CD14-positive monocyte (primary cell): ENCODE results near the gene OSCP1. TPM values are rescaled to one million over a fixed set of nuclear protein-coding genes. Genes with fewer than 3 reads are reported as not detected.
A peak's percentile ranks its signal among the peaks of the same experiment; 100 is the strongest.
"Not testable (repeated sequence)": the region's sequence is repeated elsewhere in the genome, so short reads cannot be mapped to it uniquely, and the experiment has no call there.

Source experiments
- DNase-seq, 3 donors: peaks; one replicate each; pipeline ENCODE4 v3.0.0-alpha.2; 2011 to 2022
- H2AFZ ChIP-seq: 2 replicates; pipeline ENCODE4 v1.6.0; 2012; ENCODE audit warnings: mild to moderate bottlenecking, low read depth, low read length, inconsistent platforms; ENCODE audit not compliant: insufficient read depth, poor library complexity, severe bottlenecking
- H3K27ac ChIP-seq, 2 donors: 1 replicate in 1 of 2; 2 replicates in 1 of 2; pipeline ENCODE4 v1.5.1; 2012 to 2013; ENCODE audit warnings: low read length in 2 of 2, control low read depth in 1 of 2, inconsistent platforms in 1 of 2, low read depth in 1 of 2, mild to moderate bottlenecking in 1 of 2
- H3K27me3 ChIP-seq, 2 donors: one replicate each; pipeline versions ENCODE4 v1.6.0 to v1.6.1; 2011 to 2013; ENCODE audit warnings: low read length in 2 of 2; ENCODE audit not compliant: control insufficient read depth in 2 of 2, insufficient read depth in 2 of 2
- H3K36me3 ChIP-seq, 2 donors: replicated peaks in 1 of 2; 1 replicate in 1 of 2; 2 replicates in 1 of 2; pipeline versions ENCODE4 v1.5.1 to v1.6.1; 2012 to 2013; ENCODE audit warnings: low read length in 2 of 2, control low read depth in 1 of 2, inconsistent platforms in 1 of 2, mild to moderate bottlenecking in 1 of 2; ENCODE audit not compliant: insufficient read depth in 2 of 2, control insufficient read depth in 1 of 2
- H3K4me1 ChIP-seq, 2 donors: 1 replicate in 1 of 2; 2 replicates in 1 of 2; pipeline versions ENCODE4 v1.5.1 to v1.6.1; 2012 to 2013; ENCODE audit warnings: low read length in 2 of 2, control low read depth in 1 of 2, inconsistent platforms in 1 of 2, mild to moderate bottlenecking in 1 of 2, moderate library complexity in 1 of 2; ENCODE audit not compliant: insufficient read depth in 2 of 2, control insufficient read depth in 1 of 2
- H3K4me2 ChIP-seq: replicated peaks from 2 replicates; pipeline ENCODE3; 2012; ENCODE audit warnings: low read length, moderate library complexity, mild to moderate bottlenecking; ENCODE audit not compliant: poor library complexity, severe bottlenecking; ENCODE audit errors: extremely low read depth
- H3K4me3 ChIP-seq, 3 experiments: fragments of 200-600 bp in 1 of 3; sonication (generic) in 1 of 3; replicated peaks in 1 of 3; 1 replicate in 2 of 3; 2 replicates in 1 of 3; pipeline ENCODE4 v1.5.1; 2011 to 2013; ENCODE audit warnings: low read length in 3 of 3, mild to moderate bottlenecking in 3 of 3, control low read depth in 2 of 3, low read depth in 2 of 3, inconsistent platforms in 1 of 3, moderate library complexity in 1 of 3
- H3K79me2 ChIP-seq: 2 replicates; pipeline ENCODE4 v1.6.0; 2012; ENCODE audit warnings: mild to moderate bottlenecking, control low read depth, inconsistent platforms, low read length, moderate library complexity; ENCODE audit not compliant: insufficient read depth
- H3K9ac ChIP-seq: 2 replicates; pipeline ENCODE4 v1.6.0; 2017; ENCODE audit warnings: low read length, mild to moderate bottlenecking; ENCODE audit not compliant: insufficient read depth, poor library complexity, severe bottlenecking
- H3K9me3 ChIP-seq, 2 donors: replicated peaks in 1 of 2; 1 replicate in 1 of 2; 2 replicates in 1 of 2; pipeline versions ENCODE4 v1.5.1 to v1.6.1; 2012 to 2013; ENCODE audit warnings: low read length in 2 of 2, control low read depth in 1 of 2; ENCODE audit not compliant: control insufficient read depth in 1 of 2, insufficient read depth in 1 of 2
- H4K20me1 ChIP-seq: 2 replicates; pipeline ENCODE4 v1.6.0; 2012; ENCODE audit warnings: mild to moderate bottlenecking, low read length, control low read depth, moderate library complexity; ENCODE audit not compliant: insufficient read depth
- H3K27ac Mint-ChIP-seq, 7 donors: one replicate each; pipeline ENCODE4 v1.8.0; 2020; ENCODE audit warnings: mild to moderate bottlenecking in 7 of 7, mixed read lengths in 7 of 7, moderate library complexity in 6 of 7, inconsistent platforms in 2 of 7
- H3K27me3 Mint-ChIP-seq, 3 donors: one replicate each; pipeline ENCODE4 v1.8.0; 2021 to 2022; ENCODE audit warnings: low read depth in 3 of 3, mild to moderate bottlenecking in 3 of 3, mixed read lengths in 3 of 3, moderate library complexity in 3 of 3, inconsistent platforms in 1 of 3
- H3K36me3 Mint-ChIP-seq, 2 donors: one replicate each; pipeline ENCODE4 v1.8.0; 2020; ENCODE audit warnings: mixed read lengths in 2 of 2, inconsistent platforms in 1 of 2, mild to moderate bottlenecking in 1 of 2
- H3K4me1 Mint-ChIP-seq: one replicate; pipeline ENCODE4 v1.8.0; 2020; ENCODE audit warnings: mild to moderate bottlenecking, mixed read lengths
- H3K4me3 Mint-ChIP-seq, 2 donors: one replicate each; pipeline ENCODE4 v1.8.0; 2020; ENCODE audit warnings: mild to moderate bottlenecking in 2 of 2, mixed read lengths in 2 of 2, moderate library complexity in 1 of 2
- H3K9me3 Mint-ChIP-seq, 7 donors: one replicate each; pipeline ENCODE4 v1.8.0; 2020 to 2022; ENCODE audit warnings: mixed read lengths in 7 of 7, mild to moderate bottlenecking in 6 of 7, moderate library complexity in 6 of 7, inconsistent platforms in 2 of 7
- CTCF ChIP-seq: fragments of 200-600 bp; IDR thresholded peaks from one replicate; pipeline ENCODE4 v1.8.0; 2022; ENCODE audit warnings: antibody characterized with exemption, mild to moderate bottlenecking
- WGBS: methylation state at CpG from one replicate; pipeline ENCODE4 v1.1.5; 2013; ENCODE audit warnings: missing lambda C conversion rate; ENCODE audit not compliant: insufficient coverage; 5-methylcytosine and 5-hydroxymethylcytosine counted together
- intact Hi-C, 2 donors: fragments of 100-400 bp; cut with micrococcal nuclease; formaldehyde crosslinking; loops; one replicate each; pipeline versions ENCODE4 v1.15.0 to v1.15.1; 2023
- polyA plus RNA-seq, 3 donors: library from polyadenylated mRNA; depleted of rRNA in 1 of 3; unstranded in 2 of 3; stranded (reverse) in 1 of 3; fragments of 300-500 nt in 2 of 3; fragments of >200 nt in 1 of 3; fragmentation: Illumina TruSeq in 2 of 3; gene quantifications; 1 replicate in 2 of 3; 2 replicates in 1 of 3; pipeline ENCODE4 v1.2.3, GENCODE V29; 2012 to 2021

The OSCP1 gene
- polyA plus RNA-seq, 3 donors = 0.12 to 0.82 TPM; not detected in 1

GRCh38 chr1:36487906-36488305 lies 37.7 kb upstream of the OSCP1 start:
- Mint-ChIP-seq H3K27me3 (peaks cover 0 to 5% (median 0%) of the 10 kb centered on the region in 3 donors), H3K4me1 (peaks cover 73% of the 10 kb centered on the region), H3K36me3 (peaks cover 0 to 6% of the 10 kb centered on the region in 2 donors), H3K9me3 (peaks cover 0 to 3% (median 0%) of the 10 kb centered on the region in 7 donors), H3K27ac (peak overlapping the region; percentile 98 to 100 (median 99)), H3K4me3 (no peak overlapping the region)
- no peaks in the 10 kb centered on the region for H3K9me3 ChIP-seq
- H2AFZ ChIP-seq = peak overlapping the region; percentile 61
- intact Hi-C loops = loop anchor here in 1 of 2 donors (2.0 kb wide), 1 partner anchor 23 kb away; the partner anchor contains the start of gene MRPS15
- peaks cover 3% of the 10 kb centered on the region for H3K79me2 ChIP-seq
- 85% methylated on average over 1 of the region's 3 CpGs for WGBS
- H4K20me1 ChIP-seq = no peaks in the 10 kb centered on the region
- H3K36me3 ChIP-seq = no peaks in the 10 kb centered on the region
- no peaks in the 10 kb centered on the region for H3K27me3 ChIP-seq
- H3K27ac ChIP-seq = peak overlapping the region; percentile 94 to 99
- peak overlapping the region; percentile 64 for H3K4me2 ChIP-seq
- DNase-seq = no peak
- no peak overlapping the region for H3K9ac ChIP-seq
- peaks cover 64 to 66% of the 10 kb centered on the region in 2 donors for H3K4me1 ChIP-seq
- peak overlapping the region in 1 of 3 experiments; percentile 64 for H3K4me3 ChIP-seq
- TF ChIP-seq CTCF = no peak

DNA sequence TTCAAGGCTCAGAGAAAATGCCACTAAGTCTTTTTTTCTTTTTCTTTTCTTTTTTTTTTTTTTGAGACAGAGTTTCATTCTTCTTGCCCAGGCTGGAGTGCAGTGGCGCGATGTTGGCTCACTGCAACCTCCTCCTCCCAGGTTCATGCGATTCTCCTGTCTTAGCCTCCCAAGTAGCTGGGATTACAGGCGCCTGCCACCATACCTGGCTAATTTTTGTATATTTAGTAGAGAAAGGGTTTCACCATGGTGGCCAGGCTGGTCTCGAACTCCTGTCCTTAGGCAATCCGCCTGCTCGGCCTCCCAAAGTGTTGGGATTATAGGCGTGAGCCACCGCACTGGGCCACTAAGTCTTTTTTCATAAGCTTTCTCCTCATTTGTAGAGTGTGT lies 37.1 kb upstream of the OSCP1 start:
- peak overlapping the region; percentile 98 to 100 (median 99) for H3K27ac Mint-ChIP-seq
- not testable (repeated sequence) for H3K27me3 ChIP-seq, H3K36me3 ChIP-seq, H3K27me3 Mint-ChIP-seq, H3K36me3 Mint-ChIP-seq, H3K79me2 ChIP-seq, DNase-seq, H4K20me1 ChIP-seq, H3K9me3 Mint-ChIP-seq, H3K9me3 ChIP-seq
- peak overlapping the region; percentile 21 to 86 for H3K4me3 Mint-ChIP-seq
- H3K4me1 Mint-ChIP-seq = peaks cover 71% of the 10 kb centered on the region
- Histone ChIP-seq H2AFZ (peak overlapping the region; percentile 61), H3K4me3 (peak overlapping the region in 1 of 3 experiments; percentile 64), H3K4me1 (peaks cover 66 to 72% of the 10 kb centered on the region in 2 donors), H3K4me2 (peak overlapping the region; percentile 64), H3K9ac (peak overlapping the region; percentile 62), H3K27ac (peak overlapping the region; percentile 94 to 99)
- intact Hi-C loops = loop anchor here in 1 of 2 donors (2.0 kb wide), 1 partner anchor 23 kb away; the partner anchor contains the start of gene MRPS15
- no CpG with 5 or more reads among the region's 9 CpGs for WGBS
